ENCODE measurements around the gene LCMT2.

LCMT2 gene, protein sequence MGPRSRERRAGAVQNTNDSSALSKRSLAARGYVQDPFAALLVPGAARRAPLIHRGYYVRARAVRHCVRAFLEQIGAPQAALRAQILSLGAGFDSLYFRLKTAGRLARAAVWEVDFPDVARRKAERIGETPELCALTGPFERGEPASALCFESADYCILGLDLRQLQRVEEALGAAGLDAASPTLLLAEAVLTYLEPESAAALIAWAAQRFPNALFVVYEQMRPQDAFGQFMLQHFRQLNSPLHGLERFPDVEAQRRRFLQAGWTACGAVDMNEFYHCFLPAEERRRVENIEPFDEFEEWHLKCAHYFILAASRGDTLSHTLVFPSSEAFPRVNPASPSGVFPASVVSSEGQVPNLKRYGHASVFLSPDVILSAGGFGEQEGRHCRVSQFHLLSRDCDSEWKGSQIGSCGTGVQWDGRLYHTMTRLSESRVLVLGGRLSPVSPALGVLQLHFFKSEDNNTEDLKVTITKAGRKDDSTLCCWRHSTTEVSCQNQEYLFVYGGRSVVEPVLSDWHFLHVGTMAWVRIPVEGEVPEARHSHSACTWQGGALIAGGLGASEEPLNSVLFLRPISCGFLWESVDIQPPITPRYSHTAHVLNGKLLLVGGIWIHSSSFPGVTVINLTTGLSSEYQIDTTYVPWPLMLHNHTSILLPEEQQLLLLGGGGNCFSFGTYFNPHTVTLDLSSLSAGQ

DNA sequence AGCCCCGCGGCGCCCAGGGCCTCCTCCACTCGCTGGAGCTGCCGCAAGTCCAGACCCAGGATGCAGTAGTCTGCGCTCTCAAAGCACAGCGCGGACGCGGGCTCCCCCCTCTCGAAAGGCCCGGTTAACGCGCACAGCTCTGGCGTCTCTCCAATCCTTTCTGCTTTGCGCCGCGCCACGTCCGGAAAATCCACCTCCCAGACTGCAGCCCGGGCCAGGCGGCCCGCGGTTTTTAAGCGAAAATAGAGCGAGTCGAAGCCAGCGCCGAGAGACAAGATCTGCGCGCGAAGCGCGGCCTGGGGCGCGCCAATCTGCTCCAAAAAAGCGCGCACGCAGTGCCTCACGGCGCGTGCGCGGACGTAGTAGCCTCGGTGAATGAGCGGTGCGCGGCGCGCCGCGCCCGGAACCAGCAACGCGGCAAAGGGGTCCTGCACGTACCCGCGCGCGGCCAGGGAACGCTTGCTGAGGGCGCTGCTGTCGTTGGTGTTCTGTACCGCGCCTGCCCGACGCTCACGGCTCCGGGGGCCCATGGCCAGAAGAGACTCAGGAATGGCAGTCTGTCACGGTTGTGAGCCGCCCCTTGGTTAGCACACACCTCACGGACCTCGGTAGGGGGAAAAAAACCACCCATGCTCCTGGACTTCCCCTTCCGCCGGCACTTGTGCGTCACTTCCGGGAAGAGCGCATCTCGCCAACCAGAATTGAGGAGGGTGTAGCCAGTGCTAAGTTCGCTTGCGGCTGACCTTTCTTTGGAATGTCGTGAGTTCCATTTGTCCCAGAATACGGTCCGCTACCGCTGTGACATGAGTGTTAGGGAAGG, at the start of gene LCMT2:
Gene LCMT2, minus strand, starts transcription at position 614 of the 820 bp plus-strand sequence. Its CDS starts 84 bp downstream, at position 530.
- TF ChIP-seq, protein P1, sequence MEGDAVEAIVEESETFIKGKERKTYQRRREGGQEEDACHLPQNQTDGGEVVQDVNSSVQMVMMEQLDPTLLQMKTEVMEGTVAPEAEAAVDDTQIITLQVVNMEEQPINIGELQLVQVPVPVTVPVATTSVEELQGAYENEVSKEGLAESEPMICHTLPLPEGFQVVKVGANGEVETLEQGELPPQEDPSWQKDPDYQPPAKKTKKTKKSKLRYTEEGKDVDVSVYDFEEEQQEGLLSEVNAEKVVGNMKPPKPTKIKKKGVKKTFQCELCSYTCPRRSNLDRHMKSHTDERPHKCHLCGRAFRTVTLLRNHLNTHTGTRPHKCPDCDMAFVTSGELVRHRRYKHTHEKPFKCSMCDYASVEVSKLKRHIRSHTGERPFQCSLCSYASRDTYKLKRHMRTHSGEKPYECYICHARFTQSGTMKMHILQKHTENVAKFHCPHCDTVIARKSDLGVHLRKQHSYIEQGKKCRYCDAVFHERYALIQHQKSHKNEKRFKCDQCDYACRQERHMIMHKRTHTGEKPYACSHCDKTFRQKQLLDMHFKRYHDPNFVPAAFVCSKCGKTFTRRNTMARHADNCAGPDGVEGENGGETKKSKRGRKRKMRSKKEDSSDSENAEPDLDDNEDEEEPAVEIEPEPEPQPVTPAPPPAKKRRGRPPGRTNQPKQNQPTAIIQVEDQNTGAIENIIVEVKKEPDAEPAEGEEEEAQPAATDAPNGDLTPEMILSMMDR (IDR thresholded peaks at IDR 0.05): no peak

DNA sequence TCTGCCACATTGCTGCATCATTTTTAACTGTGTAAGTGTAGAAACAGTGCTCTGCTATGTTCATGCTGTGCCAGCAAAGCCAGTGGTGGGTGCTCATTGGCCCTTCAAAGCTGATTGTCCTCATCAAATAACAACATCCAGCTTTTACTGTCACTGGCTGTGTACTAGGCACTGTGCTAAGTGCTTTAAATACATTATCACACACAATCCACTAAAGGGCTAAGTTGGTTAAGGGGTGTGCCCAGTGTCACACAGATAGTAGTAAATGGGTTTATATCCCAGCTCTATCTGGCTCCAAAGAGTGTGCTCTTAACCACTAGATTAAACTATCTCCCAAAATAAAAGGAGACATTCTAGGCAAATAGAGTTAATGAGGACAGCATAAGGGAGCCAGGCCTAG, 48.2 kb upstream of the LCMT2 start:
- TF ChIP-seq, protein P1 (IDR thresholded peaks at IDR 0.05): no peak

DNA sequence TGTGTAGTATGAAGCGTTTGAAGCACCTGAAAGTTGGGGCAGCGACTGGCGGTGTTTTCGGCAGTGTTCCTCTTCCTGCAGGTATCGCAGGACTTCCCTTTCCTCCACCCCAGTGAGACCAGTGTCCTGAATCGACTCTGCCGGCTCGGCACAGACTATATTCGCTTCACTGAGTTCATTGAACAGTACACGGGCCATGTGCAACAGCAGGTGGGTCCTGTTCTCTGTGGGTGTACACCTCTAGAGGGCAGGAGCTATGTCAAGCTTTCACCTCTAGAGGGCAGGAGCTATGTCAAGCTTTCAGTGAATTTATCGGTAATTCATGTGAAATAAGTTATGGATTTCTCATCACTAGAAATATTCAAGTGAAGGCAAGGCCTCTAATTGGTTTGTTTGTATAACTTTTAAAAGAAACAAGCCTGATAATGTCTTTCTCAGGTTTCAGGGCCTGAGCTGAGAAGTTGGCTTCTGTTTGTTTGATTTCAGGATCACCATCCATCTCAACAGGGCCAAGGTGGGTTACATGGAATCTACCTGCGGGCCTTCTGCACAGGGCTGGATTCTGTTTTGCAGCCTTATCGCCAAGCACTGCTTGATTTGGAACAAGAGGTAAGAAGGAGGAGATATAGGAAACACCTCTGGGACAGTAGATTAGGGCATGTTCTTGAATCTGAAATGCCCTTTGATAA, 45.8 kb upstream of the LCMT2 start:
- TF ChIP-seq, protein P1 (IDR thresholded peaks at IDR 0.05): peak; percentile 77

DNA sequence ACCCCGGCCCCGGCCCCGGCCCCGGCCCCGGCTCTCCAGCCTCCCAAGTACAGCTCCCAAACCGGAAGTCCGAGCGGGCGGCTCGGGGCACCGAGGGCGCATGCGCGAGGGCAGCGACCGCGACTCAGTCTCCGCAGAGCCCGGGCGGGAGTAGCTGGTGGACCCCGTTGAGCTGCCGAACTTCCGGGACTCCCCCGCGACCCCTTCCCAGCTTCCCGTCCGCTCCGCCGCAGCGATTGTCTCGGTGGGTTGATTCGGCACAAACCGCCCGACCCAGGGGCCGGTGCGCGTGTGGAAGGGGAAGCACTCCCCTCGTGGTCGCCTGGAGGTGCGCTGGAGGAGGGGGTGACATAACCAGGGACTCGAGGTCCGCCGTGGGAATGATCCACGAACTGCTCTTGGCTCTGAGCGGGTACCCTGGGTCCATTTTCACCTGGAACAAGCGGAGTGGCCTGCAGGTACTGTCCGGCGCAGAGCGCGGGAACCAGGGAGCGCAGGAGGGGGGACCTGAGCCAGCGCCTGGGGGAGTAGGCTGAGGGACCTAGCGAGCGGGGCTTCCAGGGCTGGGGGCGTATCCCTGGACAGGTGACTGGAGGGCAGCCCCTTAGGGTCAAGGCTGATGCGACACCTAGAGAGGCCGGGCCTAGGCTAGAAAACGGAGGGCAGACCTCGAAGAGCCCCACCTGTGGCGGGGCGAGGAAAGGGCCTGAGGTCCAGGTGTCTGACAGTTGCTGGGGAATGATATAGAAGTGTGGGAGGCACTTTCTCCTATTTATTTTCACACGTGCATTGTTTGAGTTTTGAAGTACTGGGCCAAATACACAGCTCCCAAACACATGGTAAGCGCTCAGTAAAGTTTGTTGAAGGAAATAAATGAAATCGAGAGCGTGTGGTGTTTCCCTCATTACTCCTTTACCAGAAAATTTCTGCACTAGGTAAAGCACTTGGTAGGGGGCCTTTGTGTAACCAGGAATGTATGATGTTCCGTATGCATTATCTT, 40.9 kb upstream of the LCMT2 start, which contains the start of the genes TUBGCP4 and ZSCAN29:
Gene TUBGCP4, plus strand, starts transcription at position 127 of the 1,000 bp plus-strand sequence. Its CDS starts 254 bp downstream, at position 381.
Gene ZSCAN29, minus strand, starts transcription at position 69 of the 1,000 bp plus-strand sequence. CDS start 1,130 bp downstream, outside the sequence.
- TF ChIP-seq, protein P1 (IDR thresholded peaks at IDR 0.05): peak; percentile 63

DNA sequence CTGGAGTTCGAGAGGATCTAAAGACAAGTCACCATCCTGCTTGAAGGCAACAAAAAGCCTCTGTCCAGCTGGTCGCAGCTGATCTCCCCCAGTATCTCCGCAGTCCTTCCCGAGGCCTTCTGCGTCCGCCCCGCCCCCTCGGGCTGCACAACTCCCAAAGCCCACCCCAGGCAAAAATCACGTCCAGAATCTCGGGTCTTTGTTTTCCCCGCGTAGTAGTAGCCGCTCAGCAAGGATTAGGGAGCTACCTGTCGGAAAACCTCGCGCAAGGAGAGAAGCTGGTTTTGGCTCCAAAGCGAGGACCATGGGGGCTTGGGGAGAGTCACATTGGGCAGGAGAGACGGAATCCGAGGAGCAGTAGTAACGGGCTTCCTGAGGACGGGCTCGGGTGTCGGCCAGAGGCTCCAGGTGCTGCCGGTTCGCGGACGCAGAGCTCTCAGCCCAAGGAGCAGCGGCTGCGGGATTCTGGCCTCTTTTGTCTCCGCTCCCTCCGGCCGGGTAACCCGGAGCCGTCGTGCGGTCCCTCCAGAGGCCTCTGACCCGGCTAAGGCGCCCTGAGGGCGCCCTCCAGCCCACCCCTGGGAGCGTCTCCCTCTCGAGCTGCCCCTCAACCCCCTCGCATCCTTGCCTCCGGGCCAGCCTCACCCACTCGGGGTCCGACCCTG, 40.1 kb upstream of the LCMT2 start:
- TF ChIP-seq, protein P1 (IDR thresholded peaks at IDR 0.05): no peak

DNA sequence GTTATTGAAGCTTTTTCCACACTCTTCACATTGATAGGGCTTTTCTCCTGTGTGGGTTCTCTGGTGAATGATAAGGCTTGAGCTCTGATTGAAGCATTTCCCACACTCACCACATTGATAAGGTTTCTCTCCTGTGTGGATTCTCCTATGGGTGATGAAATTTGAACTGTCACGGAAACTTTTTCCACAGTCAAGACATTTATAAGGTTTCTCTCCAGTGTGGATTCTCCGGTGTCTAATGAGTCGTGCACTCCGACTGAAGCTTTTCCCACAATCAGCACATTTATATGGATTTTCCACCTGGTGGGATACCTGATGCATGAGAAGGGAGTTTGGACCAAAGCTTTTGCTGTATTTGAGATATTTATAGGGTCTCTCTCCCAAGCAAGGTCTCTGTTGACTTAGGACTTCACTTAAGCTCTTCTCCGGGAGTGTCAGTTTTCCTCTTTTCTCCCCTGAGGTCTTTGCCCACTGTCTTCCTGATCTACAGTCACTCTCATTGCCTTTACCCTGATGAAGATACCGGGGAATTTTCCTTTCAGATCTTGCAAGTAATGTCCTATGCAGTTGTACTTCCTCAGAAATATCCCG, 31.0 kb upstream of the LCMT2 start:
- TF ChIP-seq, protein P1 (IDR thresholded peaks at IDR 0.05): no peak

All from LNCAP (cell line).